ENCODE results near the gene MEST.

GRCh38 chr7:130492523-130493274 lies 814 bp downstream of the MEST start:
- no peak for TF ChIP-seq POLR2AphosphoS5 (IDR thresholded peaks at IDR 0.05)
- TF ChIP-seq CTCF (IDR thresholded peaks at IDR 0.05), result no peak
- TF ChIP-seq EP300 (IDR thresholded peaks at IDR 0.05), result no peak
- no peak for TF ChIP-seq POLR2A (IDR thresholded peaks at IDR 0.05)
